HFF-Myc (cell line): Measurements from ENCODE around the gene GCA.

Experiments used
- DNase-seq: peaks from one replicate; pipeline ENCODE4 v3.0.0-alpha.2; 2011; ENCODE audit warnings: low read depth; ENCODE audit errors: extremely low read depth
- H3K4me3 ChIP-seq: replicated peaks from 2 replicates; pipeline ENCODE4 v1.5.1; 2011; ENCODE audit warnings: low read depth, mild to moderate bottlenecking, control low read depth, low read length
- CTCF ChIP-seq: IDR thresholded peaks from 2 replicates; pipeline ENCODE4 v1.5.1; 2012; ENCODE audit warnings: mild to moderate bottlenecking, low read depth, low read length, control low read depth; ENCODE audit errors: missing control alignments

GCA gene

GRCh38 chr2:162301877-162302276 lies 42.1 kb upstream of the GCA start:
- H3K4me3 ChIP-seq = no peak overlapping the region
- no peak for TF ChIP-seq CTCF

GRCh38 chr2:162305901-162306300 lies 38.0 kb upstream of the GCA start:
- H3K4me3 ChIP-seq = no peak overlapping the region
- no peak for TF ChIP-seq CTCF
- no peak for DNase-seq

More at GRCh38 chr2:162301877-162302276, 42.1 kb upstream of the GCA start:
- DNase-seq = no peak

GRCh38 chr2:162308747-162309503 lies 35.0 kb upstream of the GCA start:
- no peak for TF ChIP-seq CTCF
- DNase-seq = no peak
- no peak overlapping the region for H3K4me3 ChIP-seq

- H3K4me3 ChIP-seq = no peak overlapping the region
- DNase-seq = no peak
- no peak for TF ChIP-seq CTCF
These were observed 31.1 kb upstream of the GCA start for GRCh38 chr2:162312853-162313252.

- DNase-seq = no peak
- no peak for TF ChIP-seq CTCF
- no peak overlapping the region for H3K4me3 ChIP-seq
These were observed 28.0 kb upstream of the GCA start for GRCh38 chr2:162315938-162316337.

- DNase-seq = no peak
- no peak for TF ChIP-seq CTCF
- H3K4me3 ChIP-seq = no peak overlapping the region
These were observed 27.3 kb upstream of the GCA start for GRCh38 chr2:162316590-162316989.
